Measurements from ENCODE around the gene SERBP1. TPM values are rescaled to one million over a fixed set of nuclear protein-coding genes. Genes with fewer than 3 reads are reported as not detected.

Gene SERBP1
- total RNA-seq, 1 experiment from 2014 or later = 325 TPM

DNA sequence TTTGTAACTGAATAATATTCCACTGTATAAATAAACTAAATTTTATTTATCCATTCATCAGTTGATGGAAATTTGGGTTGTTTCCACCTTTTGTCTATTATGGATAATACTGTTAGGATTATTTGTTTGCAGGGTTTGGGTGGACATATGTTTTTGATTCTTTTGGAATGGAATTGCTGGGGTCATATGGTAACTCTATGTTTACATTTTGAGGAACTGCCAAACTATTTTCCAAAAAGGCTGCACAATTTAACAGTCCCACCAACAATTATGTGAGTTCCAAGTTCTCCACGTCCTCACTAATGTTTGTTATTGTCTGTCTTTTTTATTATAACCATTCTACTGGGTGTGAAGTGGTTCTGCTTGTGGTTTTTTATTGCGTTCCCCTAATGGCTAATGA is 4.3 kb upstream of the SERBP1 start:
- DNase-seq (ENCODE audit: low read depth, low spot score) = no peak
- intact Hi-C loops (cut with micrococcal nuclease) = no loop called here
- no peak overlapping the region for H3K4me3 ChIP-seq (replicated peaks in 1 of 2; ENCODE audit: low read depth in 1 of 2, low read length in 2 of 2)

More for the DNA sequence above, 4.3 kb upstream of the SERBP1 start:
- BruUV-seq (replicated peaks) = no TSS peak
- ChIA-PET RAD21 (ENCODE audit: low non-redundant PET in 1 of 2, low total read pairs in 2 of 2, uncharacterized antibody in 2 of 2, unreplicated experiment in 2 of 2) (no interaction called here), CTCF (no interaction called here), POLR2A (no interaction called here)
- Histone ChIP-seq H3K9me2 (ENCODE audit: insufficient read depth) (no peaks in the 10 kb centered on the region), H3K9me3 (ENCODE audit: control insufficient read depth in 1 of 2, insufficient read depth in 1 of 2, low read depth in 1 of 2, low read length in 2 of 2) (no peaks in the 10 kb centered on the region), H3K9ac (ENCODE audit: low read length) (no peak overlapping the region), H3K27me3 (ENCODE audit: insufficient read depth, low read length) (no peaks in the 10 kb centered on the region), H3K4me1 (ENCODE audit: control insufficient read depth in 1 of 2, insufficient read depth in 2 of 2, low read length in 2 of 2) (peaks cover 0 to 21% of the 10 kb centered on the region in 2 experiments; a peak in 3 of 4 replicates), H3K4me2 (ENCODE audit: low read length) (no peak overlapping the region), H4K20me1 (ENCODE audit: insufficient read depth) (no peaks in the 10 kb centered on the region), H3K36me3 (ENCODE audit: control insufficient read depth in 1 of 2, insufficient read depth in 2 of 2, low read length in 2 of 2) (peaks cover 0 to 2% of the 10 kb centered on the region in 2 experiments; a peak in 1 of 4 replicates), H3K79me2 (ENCODE audit: insufficient read depth, low read length) (peaks cover 7% of the 10 kb centered on the region), H2AFZ (ENCODE audit: low read depth, low read length, poor library complexity, severe bottlenecking) (no peak overlapping the region), H3K27ac (ENCODE audit: low read depth, low read length) (no peak overlapping the region)
- TF ChIP-seq RAD21 (IDR thresholded peaks at IDR 0.05; ENCODE audit: low read depth) = no peak
- no peak for TF ChIP-seq CEBPB (IDR thresholded peaks at IDR 0.05; ENCODE audit: low read depth)
- TF ChIP-seq FOSL1 (IDR thresholded peaks at IDR 0.05; ENCODE audit: low read depth) = no peak
- TF ChIP-seq ZNF274 (IDR thresholded peaks at IDR 0.05; ENCODE audit: low read depth, low read length) = no peak
- no peak for TF ChIP-seq SP1 (IDR thresholded peaks at IDR 0.05; ENCODE audit: low read depth)
- TF ChIP-seq, protein P1, sequence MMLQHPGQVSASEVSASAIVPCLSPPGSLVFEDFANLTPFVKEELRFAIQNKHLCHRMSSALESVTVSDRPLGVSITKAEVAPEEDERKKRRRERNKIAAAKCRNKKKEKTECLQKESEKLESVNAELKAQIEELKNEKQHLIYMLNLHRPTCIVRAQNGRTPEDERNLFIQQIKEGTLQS (IDR thresholded peaks at IDR 0.05) = no peak
- no peak for TF ChIP-seq EGR1 (IDR thresholded peaks at IDR 0.05; ENCODE audit: low read depth)
- TF ChIP-seq, protein P2, sequence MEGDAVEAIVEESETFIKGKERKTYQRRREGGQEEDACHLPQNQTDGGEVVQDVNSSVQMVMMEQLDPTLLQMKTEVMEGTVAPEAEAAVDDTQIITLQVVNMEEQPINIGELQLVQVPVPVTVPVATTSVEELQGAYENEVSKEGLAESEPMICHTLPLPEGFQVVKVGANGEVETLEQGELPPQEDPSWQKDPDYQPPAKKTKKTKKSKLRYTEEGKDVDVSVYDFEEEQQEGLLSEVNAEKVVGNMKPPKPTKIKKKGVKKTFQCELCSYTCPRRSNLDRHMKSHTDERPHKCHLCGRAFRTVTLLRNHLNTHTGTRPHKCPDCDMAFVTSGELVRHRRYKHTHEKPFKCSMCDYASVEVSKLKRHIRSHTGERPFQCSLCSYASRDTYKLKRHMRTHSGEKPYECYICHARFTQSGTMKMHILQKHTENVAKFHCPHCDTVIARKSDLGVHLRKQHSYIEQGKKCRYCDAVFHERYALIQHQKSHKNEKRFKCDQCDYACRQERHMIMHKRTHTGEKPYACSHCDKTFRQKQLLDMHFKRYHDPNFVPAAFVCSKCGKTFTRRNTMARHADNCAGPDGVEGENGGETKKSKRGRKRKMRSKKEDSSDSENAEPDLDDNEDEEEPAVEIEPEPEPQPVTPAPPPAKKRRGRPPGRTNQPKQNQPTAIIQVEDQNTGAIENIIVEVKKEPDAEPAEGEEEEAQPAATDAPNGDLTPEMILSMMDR (IDR thresholded peaks at IDR 0.05 in 2 of 3, conservative IDR thresholded peaks at IDR 0.05 in 1 of 3; ENCODE audit: borderline replicate concordance in 1 of 3, insufficient read depth in 1 of 3, low read depth in 2 of 3, low read length in 2 of 3) = no peak
- TF ChIP-seq, protein P3, sequence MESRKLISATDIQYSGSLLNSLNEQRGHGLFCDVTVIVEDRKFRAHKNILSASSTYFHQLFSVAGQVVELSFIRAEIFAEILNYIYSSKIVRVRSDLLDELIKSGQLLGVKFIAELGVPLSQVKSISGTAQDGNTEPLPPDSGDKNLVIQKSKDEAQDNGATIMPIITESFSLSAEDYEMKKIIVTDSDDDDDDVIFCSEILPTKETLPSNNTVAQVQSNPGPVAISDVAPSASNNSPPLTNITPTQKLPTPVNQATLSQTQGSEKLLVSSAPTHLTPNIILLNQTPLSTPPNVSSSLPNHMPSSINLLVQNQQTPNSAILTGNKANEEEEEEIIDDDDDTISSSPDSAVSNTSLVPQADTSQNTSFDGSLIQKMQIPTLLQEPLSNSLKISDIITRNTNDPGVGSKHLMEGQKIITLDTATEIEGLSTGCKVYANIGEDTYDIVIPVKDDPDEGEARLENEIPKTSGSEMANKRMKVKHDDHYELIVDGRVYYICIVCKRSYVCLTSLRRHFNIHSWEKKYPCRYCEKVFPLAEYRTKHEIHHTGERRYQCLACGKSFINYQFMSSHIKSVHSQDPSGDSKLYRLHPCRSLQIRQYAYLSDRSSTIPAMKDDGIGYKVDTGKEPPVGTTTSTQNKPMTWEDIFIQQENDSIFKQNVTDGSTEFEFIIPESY (IDR thresholded peaks at IDR 0.05; ENCODE audit: extremely low read depth, insufficient replicate concordance, low read length) = no peak
- TF ChIP-seq EZH2phosphoT487 (IDR thresholded peaks at IDR 0.05; ENCODE audit: borderline replicate concordance) = no peak
- no peak for TF ChIP-seq POLR2A (IDR thresholded peaks at IDR 0.05; ENCODE audit: borderline replicate concordance, extremely low read depth, insufficient read depth, insufficient read length)
- TF ChIP-seq, protein P4, sequence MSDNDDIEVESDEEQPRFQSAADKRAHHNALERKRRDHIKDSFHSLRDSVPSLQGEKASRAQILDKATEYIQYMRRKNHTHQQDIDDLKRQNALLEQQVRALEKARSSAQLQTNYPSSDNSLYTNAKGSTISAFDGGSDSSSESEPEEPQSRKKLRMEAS (IDR thresholded peaks at IDR 0.05) = no peak
- no peak for TF ChIP-seq SRF (IDR thresholded peaks at IDR 0.05; ENCODE audit: low read depth)
- no peak for ATAC-seq
